Measurements from ENCODE around the gene STAG1. TPM values are rescaled to one million over a fixed set of nuclear protein-coding genes. Genes with fewer than 3 reads are reported as not detected.

Gene STAG1
- polyA plus RNA-seq, 1 donor from 2014 or later = 30.8 TPM

DNA sequence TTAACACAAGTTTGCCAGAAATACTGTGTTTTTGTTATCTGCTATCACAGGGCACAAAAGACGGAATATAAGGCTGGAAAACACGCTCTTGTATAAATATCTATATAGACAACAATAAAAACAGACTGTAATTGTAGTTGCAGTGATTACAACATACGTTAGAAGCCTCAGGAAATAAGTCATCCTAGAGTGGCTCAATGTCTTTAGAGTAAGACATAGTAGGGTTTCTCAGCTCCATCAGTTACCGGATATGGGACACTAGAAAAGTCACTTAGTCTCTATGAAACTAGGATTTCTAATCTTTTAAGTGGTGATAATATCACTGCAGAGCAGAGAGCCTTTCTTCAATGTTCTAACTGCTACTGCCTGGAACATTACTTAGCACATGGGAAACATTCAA is 208.8 kb downstream of the STAG1 start:
- Histone ChIP-seq H2AFZ (ENCODE audit: low read depth, low read length) (no peak overlapping the region), H3K4me3 (ENCODE audit: low read length) (no peak overlapping the region), H3K9ac (ENCODE audit: low read length) (no peak overlapping the region), H3K9me3 (ENCODE audit: low read length) (no peaks in the 10 kb centered on the region), H3K27ac (ENCODE audit: low read length) (no peak overlapping the region), H4K20me1 (ENCODE audit: insufficient read depth) (no peaks in the 10 kb centered on the region), H3K9me2 (ENCODE audit: insufficient read depth, low read length) (no peaks in the 10 kb centered on the region), H3K79me2 (replicated peaks; ENCODE audit: insufficient read depth, low read length) (no peaks in the 10 kb centered on the region), H3F3A (ENCODE audit: insufficient read depth, low read length, poor library complexity, severe bottlenecking) (no peaks in the 10 kb centered on the region), H3K27me3 (ENCODE audit: insufficient read depth, low read depth, low read length) (no peaks in the 10 kb centered on the region), H3K4me2 (ENCODE audit: low read length) (no peak overlapping the region), H3K36me3 (ENCODE audit: insufficient read depth, low read length) (no peaks in the 10 kb centered on the region)
- TF ChIP-seq EZH2 (IDR thresholded peaks at IDR 0.05; ENCODE audit: borderline replicate concordance, insufficient read depth, low read length, poor library complexity, severe bottlenecking) (no peak), RAD21 (conservative IDR thresholded peaks at IDR 0.05) (no peak), SMC3 (conservative IDR thresholded peaks at IDR 0.05; ENCODE audit: poor library complexity) (no peak), EP300 (conservative IDR thresholded peaks at IDR 0.05; ENCODE audit: poor library complexity, severe bottlenecking) (no peak), MXI1 (conservative IDR thresholded peaks at IDR 0.05; ENCODE audit: poor library complexity, severe bottlenecking) (no peak), TAF1 (IDR thresholded peaks at IDR 0.05; ENCODE audit: low read depth) (no peak), REST (IDR thresholded peaks at IDR 0.05; ENCODE audit: borderline replicate concordance) (no peak), POLR2AphosphoS5 (IDR thresholded peaks at IDR 0.05) (no peak)
- TF ChIP-seq, protein P1, sequence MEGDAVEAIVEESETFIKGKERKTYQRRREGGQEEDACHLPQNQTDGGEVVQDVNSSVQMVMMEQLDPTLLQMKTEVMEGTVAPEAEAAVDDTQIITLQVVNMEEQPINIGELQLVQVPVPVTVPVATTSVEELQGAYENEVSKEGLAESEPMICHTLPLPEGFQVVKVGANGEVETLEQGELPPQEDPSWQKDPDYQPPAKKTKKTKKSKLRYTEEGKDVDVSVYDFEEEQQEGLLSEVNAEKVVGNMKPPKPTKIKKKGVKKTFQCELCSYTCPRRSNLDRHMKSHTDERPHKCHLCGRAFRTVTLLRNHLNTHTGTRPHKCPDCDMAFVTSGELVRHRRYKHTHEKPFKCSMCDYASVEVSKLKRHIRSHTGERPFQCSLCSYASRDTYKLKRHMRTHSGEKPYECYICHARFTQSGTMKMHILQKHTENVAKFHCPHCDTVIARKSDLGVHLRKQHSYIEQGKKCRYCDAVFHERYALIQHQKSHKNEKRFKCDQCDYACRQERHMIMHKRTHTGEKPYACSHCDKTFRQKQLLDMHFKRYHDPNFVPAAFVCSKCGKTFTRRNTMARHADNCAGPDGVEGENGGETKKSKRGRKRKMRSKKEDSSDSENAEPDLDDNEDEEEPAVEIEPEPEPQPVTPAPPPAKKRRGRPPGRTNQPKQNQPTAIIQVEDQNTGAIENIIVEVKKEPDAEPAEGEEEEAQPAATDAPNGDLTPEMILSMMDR (IDR thresholded peaks at IDR 0.05; ENCODE audit: poor library complexity, severe bottlenecking) = no peak

- Histone ChIP-seq H3K36me3 (ENCODE audit: insufficient read depth, low read length) (no peaks in the 10 kb centered on the region), H3F3A (ENCODE audit: insufficient read depth, low read length, poor library complexity, severe bottlenecking) (no peaks in the 10 kb centered on the region), H3K27ac (ENCODE audit: low read length) (no peak overlapping the region), H3K9ac (ENCODE audit: low read length) (no peak overlapping the region), H3K9me3 (ENCODE audit: low read length) (no peaks in the 10 kb centered on the region), H3K27me3 (ENCODE audit: insufficient read depth, low read depth, low read length) (no peaks in the 10 kb centered on the region), H3K9me2 (ENCODE audit: insufficient read depth, low read length) (no peaks in the 10 kb centered on the region), H3K4me2 (ENCODE audit: low read length) (no peak overlapping the region), H3K4me3 (ENCODE audit: low read length) (no peak overlapping the region), H3K79me2 (replicated peaks; ENCODE audit: insufficient read depth, low read length) (no peaks in the 10 kb centered on the region), H2AFZ (ENCODE audit: low read depth, low read length) (no peak overlapping the region), H4K20me1 (ENCODE audit: insufficient read depth) (no peaks in the 10 kb centered on the region)
- TF ChIP-seq TAF1 (IDR thresholded peaks at IDR 0.05; ENCODE audit: low read depth) (no peak), EZH2 (IDR thresholded peaks at IDR 0.05; ENCODE audit: borderline replicate concordance, insufficient read depth, low read length, poor library complexity, severe bottlenecking) (no peak), MXI1 (conservative IDR thresholded peaks at IDR 0.05; ENCODE audit: poor library complexity, severe bottlenecking) (no peak), REST (IDR thresholded peaks at IDR 0.05; ENCODE audit: borderline replicate concordance) (no peak), SMC3 (conservative IDR thresholded peaks at IDR 0.05; ENCODE audit: poor library complexity) (no peak), RAD21 (conservative IDR thresholded peaks at IDR 0.05) (no peak), EP300 (conservative IDR thresholded peaks at IDR 0.05; ENCODE audit: poor library complexity, severe bottlenecking) (no peak), POLR2AphosphoS5 (IDR thresholded peaks at IDR 0.05) (no peak)
- TF ChIP-seq, protein P1 (IDR thresholded peaks at IDR 0.05; ENCODE audit: poor library complexity, severe bottlenecking) = no peak
Observed at GRCh38 chr3:136535906-136536305, 216.3 kb downstream of the STAG1 start.

All from neural cell (in vitro differentiated cells).